ENCODE measurements around the gene ECT2L. TPM values are rescaled to one million over a fixed set of nuclear protein-coding genes. Genes with fewer than 3 reads are reported as not detected.
"Not testable (repeated sequence)": the region's sequence is repeated elsewhere in the genome, so short reads cannot be mapped to it uniquely, and the experiment has no call there.

ECT2L gene
- total RNA-seq, 4 donors from 2014 or later = 0.17 to 0.42 (median 0.21) TPM

GRCh38 chr6:138920906-138921305 lies 125.0 kb downstream of the ECT2L start:
- DNase-seq (ENCODE audit: extremely low spot score) = no peak
- Histone ChIP-seq H3K9me3 (no peaks in the 10 kb centered on the region), H3K27ac (replicated peaks in 1 of 4) (no peak overlapping the region), H3K36me3 (peaks cover 0 to 36% (median 23%) of the 10 kb centered on the region in 4 donors), H3K4me1 (no peaks in the 10 kb centered on the region), H3K4me3 (no peak overlapping the region), H3K27me3 (no peaks in the 10 kb centered on the region)
- WGBS = 85% methylated on average over 3 of the region's 3 CpGs
- intact Hi-C loops (cut with DNase I) = no loop called here
- no peak for TF ChIP-seq CTCF (IDR thresholded peaks at IDR 0.05)
- no peak for TF ChIP-seq EP300 (IDR thresholded peaks at IDR 0.05)
- TF ChIP-seq POLR2A (IDR thresholded peaks at IDR 0.05; ENCODE audit: low read depth) = no peak
- TF ChIP-seq POLR2AphosphoS5 (IDR thresholded peaks at IDR 0.05) = no peak

- H3K4me3 ChIP-seq = no peak overlapping the region
- peaks cover 0 to 28% (median 13%) of the 10 kb centered on the region in 4 donors for H3K36me3 ChIP-seq
- H3K4me1 ChIP-seq = no peaks in the 10 kb centered on the region
- intact Hi-C loops (cut with DNase I) = no loop called here
- no peaks in the 10 kb centered on the region for H3K9me3 ChIP-seq
- DNase-seq (ENCODE audit: extremely low spot score) = no peak
- H3K27me3 ChIP-seq = no peaks in the 10 kb centered on the region
- H3K27ac ChIP-seq (replicated peaks in 1 of 4) = no peak overlapping the region
- no peak for TF ChIP-seq POLR2AphosphoS5 (IDR thresholded peaks at IDR 0.05)
- TF ChIP-seq EP300 (IDR thresholded peaks at IDR 0.05) = no peak
- TF ChIP-seq CTCF (IDR thresholded peaks at IDR 0.05) = no peak
- no peak for TF ChIP-seq POLR2A (IDR thresholded peaks at IDR 0.05; ENCODE audit: low read depth)
Measured at GRCh38 chr6:138923561-138923960, 127.7 kb downstream of the ECT2L start.

DNA sequence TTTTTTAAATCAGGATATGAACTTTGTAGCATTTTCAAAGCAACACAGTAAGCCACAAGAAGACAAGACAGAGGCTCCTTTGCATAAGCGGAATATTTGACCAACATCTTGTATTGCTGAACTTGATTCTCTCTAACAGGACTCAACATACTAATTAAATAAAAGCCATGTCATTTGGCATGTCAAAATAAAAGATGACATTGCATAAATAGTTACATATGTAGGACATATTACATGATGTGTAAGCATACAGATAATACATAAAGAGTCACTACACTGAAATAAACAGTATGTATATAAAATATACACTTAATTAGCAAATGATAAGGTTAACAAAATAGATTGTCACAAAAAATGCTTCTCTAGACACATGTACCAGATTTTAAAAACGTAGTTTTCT lies 129.9 kb downstream of the ECT2L start:
- no peak overlapping the region for H3K27ac ChIP-seq (replicated peaks in 1 of 4)
- H3K4me3 ChIP-seq = no peak overlapping the region
- no peaks in the 10 kb centered on the region for H3K9me3 ChIP-seq
- intact Hi-C loops (cut with DNase I) = no loop called here
- TF ChIP-seq EP300 (IDR thresholded peaks at IDR 0.05) (no peak), POLR2AphosphoS5 (IDR thresholded peaks at IDR 0.05) (no peak), CTCF (IDR thresholded peaks at IDR 0.05) (no peak), POLR2A (IDR thresholded peaks at IDR 0.05; ENCODE audit: low read depth) (no peak)
- no peaks in the 10 kb centered on the region for H3K4me1 ChIP-seq
- DNase-seq (ENCODE audit: extremely low spot score) = no peak
- 75% methylated on average over 2 of the region's 2 CpGs for WGBS
- no peaks in the 10 kb centered on the region for H3K27me3 ChIP-seq
- H3K36me3 ChIP-seq = peaks cover 0 to 23% (median 7%) of the 10 kb centered on the region in 4 donors

- peaks cover 0 to 19% (median 7%) of the 10 kb centered on the region in 4 donors for H3K36me3 ChIP-seq
- DNase-seq (ENCODE audit: extremely low spot score) = no peak
- no peaks in the 10 kb centered on the region for H3K4me1 ChIP-seq
- intact Hi-C loops (cut with DNase I) = no loop called here
- no peak overlapping the region for H3K27ac ChIP-seq (replicated peaks in 1 of 4)
- 89% methylated on average over 3 of the region's 3 CpGs for WGBS
- no peak for TF ChIP-seq EP300 (IDR thresholded peaks at IDR 0.05)
- no peaks in the 10 kb centered on the region for H3K9me3 ChIP-seq
- no peak overlapping the region for H3K4me3 ChIP-seq
- H3K27me3 ChIP-seq = no peaks in the 10 kb centered on the region
Measured at GRCh38 chr6:138926579-138926978, 130.7 kb downstream of the ECT2L start.

DNA sequence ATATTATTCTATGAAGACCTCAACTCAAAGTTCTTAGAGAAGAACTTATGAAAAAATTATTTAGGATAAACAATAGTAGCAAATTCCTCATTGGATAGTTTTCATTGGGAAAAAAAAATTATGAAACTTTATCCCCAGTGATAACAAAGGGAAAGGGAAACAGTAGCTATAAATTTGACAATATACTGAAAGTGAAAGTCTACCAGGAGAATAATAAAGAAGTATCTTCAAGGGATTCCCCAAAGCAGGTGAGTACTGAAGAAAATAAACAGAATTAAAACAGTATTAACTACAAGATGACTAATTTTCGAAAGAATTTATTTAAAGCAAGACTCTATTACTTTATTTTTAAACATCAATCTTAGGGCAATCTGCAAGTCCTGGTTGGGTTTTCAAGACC lies 135.8 kb downstream of the ECT2L start:
- Histone ChIP-seq H3K4me1 (no peaks in the 10 kb centered on the region), H3K36me3 (peaks cover under 1 to 24% (median 13%) of the 10 kb centered on the region in 4 donors), H3K27ac (replicated peaks in 1 of 4) (no peak overlapping the region), H3K9me3 (no peaks in the 10 kb centered on the region), H3K27me3 (no peaks in the 10 kb centered on the region), H3K4me3 (no peak overlapping the region)
- 77% methylated on average over 1 of the region's 1 CpG for WGBS
- DNase-seq (ENCODE audit: extremely low spot score) = no peak
- no peak for TF ChIP-seq EP300 (IDR thresholded peaks at IDR 0.05)
- no peak for TF ChIP-seq POLR2A (IDR thresholded peaks at IDR 0.05; ENCODE audit: low read depth)
- no peak for TF ChIP-seq CTCF (IDR thresholded peaks at IDR 0.05)
- no peak for TF ChIP-seq POLR2AphosphoS5 (IDR thresholded peaks at IDR 0.05)
- intact Hi-C loops (cut with DNase I) = no loop called here

DNA sequence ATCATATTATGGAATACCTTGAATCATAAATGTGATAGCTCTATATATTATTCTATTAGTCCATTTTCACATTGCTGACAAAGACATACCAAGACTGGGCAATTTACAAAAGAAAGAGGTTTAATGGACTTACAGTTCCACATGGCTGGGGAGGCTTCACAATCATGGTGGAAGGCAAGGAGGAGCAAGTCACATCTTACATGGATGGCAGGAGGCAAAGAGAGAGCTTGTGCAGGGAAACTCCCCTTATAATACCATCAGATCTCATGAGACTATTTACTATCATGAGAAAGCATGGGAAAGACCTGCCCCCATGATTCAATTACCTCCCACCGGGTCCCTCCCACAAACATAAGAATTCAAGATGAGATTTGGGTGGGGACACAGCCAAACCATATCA lies 141.0 kb downstream of the ECT2L start:
- intact Hi-C loops (cut with DNase I); H3K27me3 ChIP-seq; H3K27ac ChIP-seq (replicated peaks in 1 of 4); H3K4me3 ChIP-seq; DNase-seq (ENCODE audit: extremely low spot score); H3K4me1 ChIP-seq; H3K9me3 ChIP-seq: not testable (repeated sequence)
- WGBS = 100% methylated on average over 1 of the region's 1 CpG
- H3K36me3 ChIP-seq = peaks cover 6 to 49% (median 29%) of the 10 kb centered on the region in 4 donors

All from esophagus muscularis mucosa (tissue), 4 donors.